ENCODE data around the gene ATP6V1G1.
"Not testable (repeated sequence)": the region's sequence is repeated elsewhere in the genome, so short reads cannot be mapped to it uniquely, and the experiment has no call there.

The ATP6V1G1 gene

GRCh38 chr9:114571391-114571790 is 16.2 kb upstream of the ATP6V1G1 start:
- no peak overlapping the region for H3K4me3 ChIP-seq (ENCODE audit: low read depth, low read length)
- DNase-seq (ENCODE audit: low read depth, low spot score): no peak
- ChIA-PET POLR2A (interaction anchor here (1.7 kb wide), 1 partner anchor 16 kb away, joined by 4 read pairs; the partner anchor contains the start of gene ATP6V1G1), CTCF (no interaction called here)
- no peak for TF ChIP-seq CTCF (IDR thresholded peaks at IDR 0.05; ENCODE audit: insufficient read depth, low read length, missing control alignments)

- no peak overlapping the region for H3K4me3 ChIP-seq (ENCODE audit: low read depth, low read length)
- ChIA-PET CTCF (no interaction called here), POLR2A (interaction anchor here (1.7 kb wide), 1 partner anchor 15 kb away, joined by 4 read pairs; the partner anchor contains the start of gene ATP6V1G1)
- no peak for TF ChIP-seq CTCF (IDR thresholded peaks at IDR 0.05; ENCODE audit: insufficient read depth, low read length, missing control alignments)
- DNase-seq (ENCODE audit: low read depth, low spot score): no peak
Observed at GRCh38 chr9:114572199-114572598, 15.4 kb upstream of the ATP6V1G1 start.

DNA sequence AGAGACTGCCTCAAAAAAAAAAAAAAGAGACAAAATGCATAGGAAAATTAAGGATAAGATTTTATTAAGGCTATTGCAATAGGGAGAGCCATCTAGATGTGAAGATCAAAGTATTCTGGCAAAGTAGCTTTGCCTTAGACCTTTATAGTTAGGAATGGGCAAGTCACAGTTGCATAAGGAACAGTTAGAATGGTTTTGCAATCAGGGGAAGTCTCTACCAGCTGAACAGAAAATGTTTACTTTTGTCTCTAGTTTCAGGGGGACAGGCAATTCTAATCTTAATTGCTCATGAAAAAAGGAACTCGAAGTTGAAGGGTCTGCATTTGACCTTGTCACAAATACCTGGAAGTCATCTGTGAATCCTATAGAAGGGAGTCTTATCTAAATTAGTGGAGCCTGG is 13.1 kb upstream of the ATP6V1G1 start:
- no peak overlapping the region for H3K4me3 ChIP-seq (ENCODE audit: low read depth, low read length)
- CTCF ChIA-PET: no interaction called here
- POLR2A ChIA-PET: no interaction called here
- DNase-seq (ENCODE audit: low read depth, low spot score): no peak
- TF ChIP-seq CTCF (IDR thresholded peaks at IDR 0.05; ENCODE audit: insufficient read depth, low read length, missing control alignments): no peak

- POLR2A ChIA-PET: interaction anchor here (1.6 kb wide), 1 partner anchor 11 kb away, joined by 5 read pairs; the partner anchor contains the start of gene ATP6V1G1
- not testable (repeated sequence) for H3K4me3 ChIP-seq (ENCODE audit: low read depth, low read length); DNase-seq (ENCODE audit: low read depth, low spot score)
- CTCF ChIA-PET: interaction anchor here (1.0 to 1.6 kb wide), 3 partner anchors 11 to 89 kb away, joined by 3 to 4 read pairs (median 3); partner anchors contain the start of gene ATP6V1G1
Observed at GRCh38 chr9:114576779-114577178, 10.8 kb upstream of the ATP6V1G1 start.

GRCh38 chr9:114578134-114578533 is 9.4 kb upstream of the ATP6V1G1 start:
- H3K4me3 ChIP-seq (ENCODE audit: low read depth, low read length); CTCF ChIA-PET; POLR2A ChIA-PET; DNase-seq (ENCODE audit: low read depth, low spot score): not testable (repeated sequence)

GRCh38 chr9:114580609-114581193 is 6.9 kb upstream of the ATP6V1G1 start:
- ChIA-PET POLR2A (no interaction called here), CTCF (interaction anchor here (1.3 kb wide), 1 partner anchor 73 kb away, joined by 3 read pairs; no protein-coding TSS in a partner anchor)
- no peak for TF ChIP-seq CTCF (IDR thresholded peaks at IDR 0.05; ENCODE audit: insufficient read depth, low read length, missing control alignments)
- H3K4me3 ChIP-seq (ENCODE audit: low read depth, low read length): no peak overlapping the region
- no peak for DNase-seq (ENCODE audit: low read depth, low spot score)

- POLR2A ChIA-PET: no interaction called here
- no peak overlapping the region for H3K4me3 ChIP-seq (ENCODE audit: low read depth, low read length)
- no peak for DNase-seq (ENCODE audit: low read depth, low spot score)
- CTCF ChIA-PET: no interaction called here
- TF ChIP-seq CTCF (IDR thresholded peaks at IDR 0.05; ENCODE audit: insufficient read depth, low read length, missing control alignments): no peak
Observed at GRCh38 chr9:114583371-114584155, 4.0 kb upstream of the ATP6V1G1 start.

Measured in AG04449 (cell line).